ENCODE data around the gene AGBL5.

- TF ChIP-seq, protein P1, sequence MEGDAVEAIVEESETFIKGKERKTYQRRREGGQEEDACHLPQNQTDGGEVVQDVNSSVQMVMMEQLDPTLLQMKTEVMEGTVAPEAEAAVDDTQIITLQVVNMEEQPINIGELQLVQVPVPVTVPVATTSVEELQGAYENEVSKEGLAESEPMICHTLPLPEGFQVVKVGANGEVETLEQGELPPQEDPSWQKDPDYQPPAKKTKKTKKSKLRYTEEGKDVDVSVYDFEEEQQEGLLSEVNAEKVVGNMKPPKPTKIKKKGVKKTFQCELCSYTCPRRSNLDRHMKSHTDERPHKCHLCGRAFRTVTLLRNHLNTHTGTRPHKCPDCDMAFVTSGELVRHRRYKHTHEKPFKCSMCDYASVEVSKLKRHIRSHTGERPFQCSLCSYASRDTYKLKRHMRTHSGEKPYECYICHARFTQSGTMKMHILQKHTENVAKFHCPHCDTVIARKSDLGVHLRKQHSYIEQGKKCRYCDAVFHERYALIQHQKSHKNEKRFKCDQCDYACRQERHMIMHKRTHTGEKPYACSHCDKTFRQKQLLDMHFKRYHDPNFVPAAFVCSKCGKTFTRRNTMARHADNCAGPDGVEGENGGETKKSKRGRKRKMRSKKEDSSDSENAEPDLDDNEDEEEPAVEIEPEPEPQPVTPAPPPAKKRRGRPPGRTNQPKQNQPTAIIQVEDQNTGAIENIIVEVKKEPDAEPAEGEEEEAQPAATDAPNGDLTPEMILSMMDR (IDR thresholded peaks at IDR 0.05; ENCODE audit: borderline replicate concordance, extremely low read depth, low read length, poor library complexity, severe bottlenecking), result no peak
- no peak for TF ChIP-seq EZH2 (IDR thresholded peaks at IDR 0.05; ENCODE audit: borderline replicate concordance, low read depth, low read length, severe bottlenecking)
Observed at GRCh38 chr2:27050996-27051901, at the start of gene AGBL5.

All from DND-41 (cell line).